Measurements from ENCODE around the gene ANTXR1. TPM values are rescaled to one million over a fixed set of nuclear protein-coding genes. Genes with fewer than 3 reads are reported as not detected.

The ANTXR1 gene
- total and polyA plus RNA-seq, 9 of the 15 experiments (the other 6 are each of a cell fraction or from before 2014, with no cell fraction given): 0.07 to 1.00 (median 0.54) TPM

- TF ChIP-seq HSF4 (CRISPR knock-in tag; IDR thresholded peaks at IDR 0.05; ENCODE audit: borderline replicate concordance) (no peak), SMARCE1 (IDR thresholded peaks at IDR 0.05) (0 out of 2 replicates have a peak, but pooled peaks have one; percentile 16), MAFG (tag; conservative IDR thresholded peaks at IDR 0.05) (no peak), ZNF253 (CRISPR knock-in tag; conservative IDR thresholded peaks at IDR 0.05) (no peak), SPI1 (IDR thresholded peaks at IDR 0.05; ENCODE audit: borderline replicate concordance, low read depth, low read length) (no peak), TRIM24 (IDR thresholded peaks at IDR 0.05) (peak in 1 of 2 experiments; percentile 60; a peak in 2 of 4 replicates), FOSL1 (tag; conservative IDR thresholded peaks at IDR 0.05) (peak; percentile 34; the same call in 1 of the 2 replicates), ZNF696 (CRISPR knock-in tag; conservative IDR thresholded peaks at IDR 0.05) (no peak), HDGF (IDR thresholded peaks at IDR 0.05) (0 out of 2 replicates have a peak, but pooled peaks have one; percentile 55), HMGN3 (IDR thresholded peaks at IDR 0.05; ENCODE audit: borderline replicate concordance, extremely low read depth, insufficient read length, low read depth, low read length) (peak; percentile 61), ELF1 (tag; IDR thresholded peaks at IDR 0.05) (peak; percentile 73; the same call in 1 of the 2 replicates), CTBP1 (IDR thresholded peaks at IDR 0.05; ENCODE audit: borderline replicate concordance) (peak; percentile 29; the same call in 1 of the 2 replicates), ZNF589 (CRISPR knock-in tag; IDR thresholded peaks at IDR 0.05; ENCODE audit: low read depth) (peak; percentile 69; the same call in 1 of the 2 replicates), TFE3 (CRISPR knock-in tag; IDR thresholded peaks at IDR 0.05) (no peak), ELF4 (CRISPR knock-in tag; IDR thresholded peaks at IDR 0.05) (no peak), NONO (IDR thresholded peaks at IDR 0.05; ENCODE audit: low read depth in 2 of 2, low read length in 1 of 2) (no peak), CEBPB (tag; IDR thresholded peaks at IDR 0.05) (peak; percentile 98), CHD4 (IDR thresholded peaks at IDR 0.05; ENCODE audit: insufficient read depth, insufficient replicate concordance, low read depth, low read length, poor library complexity, severe bottlenecking) (no peak), BHLHE40 (IDR thresholded peaks at IDR 0.05; ENCODE audit: low read length) (peak; percentile 31; the same call in 1 of the 2 replicates), ARID4B (CRISPR knock-in tag; IDR thresholded peaks at IDR 0.05) (no peak), POLR2A (conservative IDR thresholded peaks at IDR 0.05) (peak; percentile 80), ZNF717 (CRISPR knock-in tag; IDR thresholded peaks at IDR 0.05) (no peak), POLR2H (tag; IDR thresholded peaks at IDR 0.05; ENCODE audit: low read depth) (peak; percentile 71)
Measured at GRCh38 chr2:69177785-69178636, 165.0 kb downstream of the ANTXR1 start (continued).
